HepG2 (cell line): ENCODE results near the gene ZNF526. TPM values are rescaled to one million over a fixed set of nuclear protein-coding genes. Genes with fewer than 3 reads are reported as not detected.

ENCODE experiments used
- ARNT ChIP-seq: fragments of 450-650 bp; IDR thresholded peaks from 2 replicates; pipeline ENCODE4 v1.6.1; 2017
- ARNT2 ChIP-seq: sonication (generic); formaldehyde crosslinking; IDR thresholded peaks from 2 replicates; pipeline ENCODE4 v1.8.0; 2022; ENCODE audit warnings: mild to moderate bottlenecking, low read depth, missing genetic modification reagents, moderate library complexity
- CENPX ChIP-seq: sonication (generic); formaldehyde crosslinking; IDR thresholded peaks from 2 replicates; pipeline ENCODE4 v1.9.0; 2021; ENCODE audit warnings: mild to moderate bottlenecking, missing genetic modification reagents, moderate library complexity
- IRF9 ChIP-seq: sonication (generic); formaldehyde crosslinking; IDR thresholded peaks from 2 replicates; pipeline ENCODE4 v1.8.0; 2022; ENCODE audit warnings: missing genetic modification reagents, mild to moderate bottlenecking, borderline replicate concordance
- MAF1 ChIP-seq: sonication (generic); formaldehyde crosslinking; IDR thresholded peaks from 2 replicates; pipeline ENCODE4 v1.5.0; 2020; ENCODE audit warnings: missing genetic modification reagents, borderline replicate concordance
- PHB2 ChIP-seq: fragments of 450-650 bp; IDR thresholded peaks from 2 replicates; pipeline ENCODE4 v1.6.1; 2018; ENCODE audit not compliant: partially characterized antibody
- PHF20 ChIP-seq: sonication (generic); formaldehyde crosslinking; IDR thresholded peaks from 2 replicates; pipeline ENCODE4 v1.5.0; 2020; ENCODE audit warnings: mild to moderate bottlenecking, missing genetic modification reagents
- POLR2AphosphoS5 ChIP-seq: IDR thresholded peaks from 2 replicates; pipeline ENCODE4 v1.6.1; 2012; ENCODE audit warnings: low read depth, low read length
- SNAPC4 ChIP-seq: sonication (generic); formaldehyde crosslinking; IDR thresholded peaks from 2 replicates; pipeline ENCODE4 v1.4.0; 2020; ENCODE audit warnings: mild to moderate bottlenecking, missing genetic modification reagents
- TOPORS ChIP-seq: sonication (generic); formaldehyde crosslinking; IDR thresholded peaks from 2 replicates; pipeline ENCODE4 v1.8.0; 2023; ENCODE audit warnings: mild to moderate bottlenecking, missing genetic modification reagents
- USF2 ChIP-seq, 2 experiments: sonication (generic) in 1 of 2; formaldehyde crosslinking in 1 of 2; IDR thresholded peaks; 2 replicates each; pipeline versions ENCODE4 v1.5.1 to v1.6.1; 2011 to 2020; ENCODE audit warnings: borderline replicate concordance in 1 of 2, low read depth in 1 of 2, low read length in 1 of 2, mild to moderate bottlenecking in 1 of 2, missing genetic modification reagents in 1 of 2, moderate library complexity in 1 of 2
- ZBTB26 ChIP-seq: IDR thresholded peaks from 2 replicates; pipeline ENCODE4 v1.6.1; 2016; ENCODE audit warnings: missing compliant biosample characterization, missing genetic modification reagents, borderline replicate concordance
- ZBTB7A ChIP-seq: sonication (generic); formaldehyde crosslinking; IDR thresholded peaks from 2 replicates; pipeline ENCODE4 v1.8.0; 2022; ENCODE audit warnings: mild to moderate bottlenecking, missing genetic modification reagents
- ZFP82 ChIP-seq: sonication (generic); formaldehyde crosslinking; IDR thresholded peaks from 2 replicates; pipeline ENCODE4 v1.5.1; 2020; ENCODE audit warnings: mild to moderate bottlenecking, missing genetic modification reagents, borderline replicate concordance
- ZKSCAN8 ChIP-seq: IDR thresholded peaks from 2 replicates; pipeline ENCODE4 v1.6.1; 2016; ENCODE audit warnings: borderline replicate concordance, missing genetic modification reagents, missing compliant biosample characterization
- ZNF232 ChIP-seq: sonication (generic); formaldehyde crosslinking; IDR thresholded peaks from 2 replicates; pipeline ENCODE4 v1.4.0; 2020; ENCODE audit warnings: missing genetic modification reagents, borderline replicate concordance
- ZNF557 ChIP-seq: sonication (generic); formaldehyde crosslinking; IDR thresholded peaks from 2 replicates; pipeline ENCODE4 v1.4.0; 2020; ENCODE audit warnings: missing genetic modification reagents
- ZNF652 ChIP-seq: IDR thresholded peaks from 2 replicates; pipeline ENCODE4 v1.6.1; 2016; ENCODE audit warnings: low read depth, borderline replicate concordance
- ZSCAN29 ChIP-seq: sonication (generic); formaldehyde crosslinking; conservative IDR thresholded peaks from 2 replicates; pipeline ENCODE4 v1.4.0; 2020; ENCODE audit warnings: mild to moderate bottlenecking, missing genetic modification reagents
- polyA plus RNA-seq, 8 experiments: library from polyadenylated mRNA; depleted of rRNA in 3 of 8; stranded (reverse) in 7 of 8; unstranded in 1 of 8; fragments of >200 nt; fragmentation: Illumina TruSeq in 4 of 8; extraction: Trizol in 4 of 8; gene quantifications; 2 replicates each; pipeline versions ENCODE4 v1.2.1 to v1.2.3, GENCODE V29; 2011 to 2016; ENCODE audit warnings: low read depth in 4 of 8, missing spikeins in 1 of 8, mixed read lengths in 1 of 8; ENCODE audit not compliant: insufficient read depth in 1 of 8
- total RNA-seq, 5 experiments: library from RNA; depleted of rRNA; stranded (reverse); fragments of >200 nt; fragmentation: Illumina TruSeq; extraction: Trizol; gene quantifications; 2 replicates each; pipeline ENCODE4 v1.2.3, GENCODE V29; 2016; ENCODE audit warnings: low read depth in 1 of 5

The ZNF526 gene
- total and polyA plus RNA-seq, 2 of the 13 experiments (the other 11 are each of a cell fraction or from before 2014, with no cell fraction given): 3.3 to 8.4 TPM

- TF ChIP-seq SNAPC4 (CRISPR knock-in tag): no peak
- no peak for TF ChIP-seq USF2 (IDR thresholded peaks at IDR 0.05; ENCODE audit: low read depth, low read length)
- no peak for TF ChIP-seq USF2 (CRISPR knock-in tag; IDR thresholded peaks at IDR 0.05; ENCODE audit: borderline replicate concordance)
- 0 out of 2 replicates have a peak, but pooled peaks have one; percentile 53 for TF ChIP-seq ZSCAN29 (CRISPR knock-in tag)
- TF ChIP-seq ZKSCAN8 (CRISPR knock-in tag): no peak
- TF ChIP-seq ZBTB7A (CRISPR knock-in tag): no peak
- TF ChIP-seq PHB2: no peak
- no peak for TF ChIP-seq TOPORS
- peak; percentile 53; the same call in 1 of the 2 replicates for TF ChIP-seq PHF20
- TF ChIP-seq POLR2AphosphoS5: peak; percentile 82
- no peak for TF ChIP-seq ZFP82 (CRISPR knock-in tag)
- TF ChIP-seq ZNF557 (CRISPR knock-in tag): no peak
- 0 out of 2 replicates have a peak, but pooled peaks have one; percentile 30 for TF ChIP-seq IRF9 (CRISPR knock-in tag)
- TF ChIP-seq CENPX (CRISPR knock-in tag): no peak
- peak; percentile 11; the same call in 1 of the 2 replicates for TF ChIP-seq ZNF652 (CRISPR knock-in tag)
- 0 out of 2 replicates have a peak, but pooled peaks have one; percentile 39 for TF ChIP-seq ZNF232 (CRISPR knock-in tag)
- no peak for TF ChIP-seq ARNT
- TF ChIP-seq MAF1 (CRISPR knock-in tag): 0 out of 2 replicates have a peak, but pooled peaks have one; percentile 67
- TF ChIP-seq ZBTB26 (CRISPR knock-in tag): no peak; the same call in 1 of the 2 replicates
- TF ChIP-seq ARNT2 (CRISPR knock-in tag): no peak; the same call in 1 of the 2 replicates
Measured at GRCh38 chr19:42217520-42218437, 2.3 kb upstream of the ZNF526 start, which contains the start of gene DEDD2 (continued).
